Measurements from ENCODE around the gene ADCY7.

Gene ADCY7

DNA sequence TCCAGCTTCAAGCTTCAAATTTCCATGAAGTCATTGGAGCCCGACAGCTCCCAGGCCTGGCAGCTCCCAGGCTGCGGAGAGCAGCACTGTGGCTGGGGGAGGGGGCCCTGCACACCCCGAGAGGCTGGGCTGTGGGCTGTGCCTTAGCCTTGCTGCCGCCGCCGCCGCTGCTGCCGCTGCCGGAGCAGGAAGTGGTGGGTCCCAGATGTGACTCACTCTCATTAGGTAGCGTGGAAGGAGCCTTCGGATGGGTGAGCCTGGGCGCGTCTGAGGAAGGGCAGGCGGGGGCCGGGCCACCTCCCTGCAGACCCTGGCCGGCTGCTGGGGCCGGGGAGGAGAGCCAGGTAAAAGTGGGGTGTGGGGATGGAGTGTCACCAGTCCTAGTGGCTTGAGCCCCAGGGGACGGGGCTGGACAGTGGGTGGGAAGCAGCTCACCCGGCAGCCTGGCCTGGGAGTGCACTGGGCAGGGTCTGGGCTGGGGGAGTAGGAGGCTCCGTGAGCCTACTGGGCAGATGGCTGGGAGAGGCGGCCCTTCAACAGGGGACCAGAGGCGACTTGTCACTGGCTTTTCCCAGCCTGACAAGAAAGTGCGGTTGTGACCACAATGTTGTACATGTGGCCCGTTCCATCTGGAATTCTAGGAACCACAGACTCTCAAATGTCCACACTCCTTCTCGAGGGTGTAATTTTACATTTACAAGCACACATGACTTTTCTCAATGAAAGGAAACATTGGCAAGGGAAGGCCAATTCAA lies at the start of gene ADCY7:
Gene ADCY7, plus strand, starts transcription at position 215 of the 755 bp plus-strand sequence. CDS start 21,629 bp downstream, outside the sequence.
- DNase-seq (ENCODE audit: low spot score), result peak; percentile 94

- DNase-seq (ENCODE audit: low spot score), result no peak
These were observed 46.9 kb upstream of the ADCY7 start for GRCh38 chr16:50219402-50219975.

- DNase-seq (ENCODE audit: low spot score), result no peak
These were observed 42.1 kb upstream of the ADCY7 start for GRCh38 chr16:50224286-50224685.

DNA sequence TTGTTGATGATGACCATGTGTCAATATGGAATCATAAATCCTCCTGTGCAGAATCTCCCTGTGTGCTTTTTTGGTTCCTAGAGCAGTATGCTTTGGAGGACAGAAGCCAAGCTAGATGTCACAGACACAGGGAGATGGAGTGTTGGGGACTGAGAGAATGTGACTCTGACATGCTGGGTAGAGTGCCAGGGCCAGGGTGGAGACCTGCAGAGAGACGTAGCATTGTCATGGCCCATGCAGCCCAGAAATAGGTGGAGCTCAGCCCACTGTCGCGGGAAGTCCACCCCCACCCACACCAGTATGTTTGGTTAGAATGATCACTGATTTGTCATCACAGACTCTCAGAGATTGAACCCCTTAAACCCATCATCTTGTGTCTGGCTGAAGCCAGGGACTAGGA lies 39.2 kb upstream of the ADCY7 start:
- no peak for DNase-seq (ENCODE audit: low spot score)

- DNase-seq (ENCODE audit: low spot score), result no peak
These were observed 38.7 kb upstream of the ADCY7 start for GRCh38 chr16:50227665-50228064.

DNA sequence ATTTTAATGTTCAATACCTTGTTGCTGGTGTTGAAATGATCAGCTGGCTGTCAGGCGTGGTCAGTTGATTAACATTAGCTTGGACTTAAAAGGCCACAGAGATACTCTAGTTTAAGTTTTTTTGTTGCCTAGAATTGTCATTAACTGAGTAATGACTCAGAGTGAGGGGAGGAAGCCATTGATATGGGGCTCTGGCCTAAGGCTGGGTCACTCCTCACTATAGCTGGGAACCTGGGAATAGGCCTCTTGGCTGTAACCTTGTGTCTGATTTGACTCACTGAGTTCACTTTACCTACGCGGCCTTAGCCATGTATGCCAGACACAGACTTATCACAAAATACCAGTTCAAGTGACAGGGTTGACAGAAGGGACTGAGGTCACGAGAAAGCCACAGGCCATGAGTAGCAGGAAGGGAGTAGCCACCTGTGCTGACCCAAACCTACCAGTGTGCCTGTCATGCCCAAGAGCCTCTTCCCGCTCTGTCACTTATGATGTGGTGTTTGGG lies 37.9 kb upstream of the ADCY7 start:
- DNase-seq (ENCODE audit: low spot score), result no peak

DNA sequence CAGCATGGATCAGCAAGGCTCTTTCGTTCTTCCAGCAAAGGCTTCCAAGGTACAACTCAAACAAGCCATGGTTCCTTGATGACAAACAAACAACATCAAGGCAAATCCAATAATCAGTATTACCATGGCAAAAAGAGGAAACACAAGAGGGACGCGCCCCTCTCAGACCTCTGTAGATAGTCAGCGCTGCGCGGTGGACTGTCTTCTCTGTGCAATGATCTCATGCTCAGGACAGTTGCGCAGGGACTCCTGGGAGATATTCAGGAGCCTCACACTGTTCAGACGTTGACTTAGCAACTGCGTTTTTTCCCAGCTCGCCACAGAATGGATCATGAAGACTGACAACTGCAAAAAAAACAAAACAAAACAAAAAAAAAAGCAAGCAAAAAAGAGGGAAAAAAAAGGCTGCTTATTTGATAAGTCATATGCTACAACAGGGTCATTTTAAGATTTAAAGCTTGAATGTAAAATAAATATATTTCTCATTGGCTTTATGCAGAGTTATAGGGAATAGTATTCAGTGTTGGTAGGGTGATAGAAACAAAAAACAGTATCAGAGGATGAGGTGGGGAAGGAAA lies 37.1 kb upstream of the ADCY7 start:
- DNase-seq (ENCODE audit: low spot score), result no peak

DNA sequence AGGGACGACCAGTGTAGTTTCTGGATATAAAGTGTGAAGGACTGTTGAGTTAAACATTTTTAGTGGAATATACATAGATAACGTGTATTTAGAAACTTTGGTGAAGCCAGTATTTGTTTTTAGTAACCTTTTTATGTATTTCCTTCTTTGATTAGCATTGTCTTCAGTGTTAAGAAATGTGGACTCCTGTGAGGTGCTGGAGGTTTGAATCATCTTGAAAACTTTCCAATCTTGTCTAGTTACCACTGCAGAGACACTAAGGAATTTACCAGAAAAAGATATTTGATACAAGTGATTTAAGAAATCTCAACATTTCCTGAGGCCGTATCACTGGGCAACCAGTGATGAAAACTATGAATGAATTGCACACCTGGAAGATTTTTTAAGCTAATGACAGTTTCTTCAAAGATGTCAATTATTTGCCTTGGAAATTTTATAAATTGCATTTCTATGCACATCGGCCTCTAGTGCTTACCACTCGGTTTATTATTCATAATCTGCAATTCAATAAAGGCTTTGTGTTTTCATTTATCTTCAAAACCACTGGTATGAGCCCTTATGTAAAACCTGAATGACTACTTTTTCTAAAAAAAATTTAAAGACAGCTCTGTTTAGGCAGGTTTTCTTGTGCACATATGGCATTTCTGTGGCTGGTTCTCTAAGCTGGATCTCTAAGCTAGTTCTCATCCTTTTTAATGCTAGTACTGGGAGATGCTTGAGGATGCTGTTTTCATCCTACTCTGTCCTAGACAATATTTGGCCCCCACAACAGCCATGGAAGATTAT lies 31.4 kb upstream of the ADCY7 start:
- peak; percentile 38 for DNase-seq (ENCODE audit: low spot score)

- no peak for DNase-seq (ENCODE audit: low spot score)
These were observed 30.8 kb upstream of the ADCY7 start for GRCh38 chr16:50235581-50235980.

DNA sequence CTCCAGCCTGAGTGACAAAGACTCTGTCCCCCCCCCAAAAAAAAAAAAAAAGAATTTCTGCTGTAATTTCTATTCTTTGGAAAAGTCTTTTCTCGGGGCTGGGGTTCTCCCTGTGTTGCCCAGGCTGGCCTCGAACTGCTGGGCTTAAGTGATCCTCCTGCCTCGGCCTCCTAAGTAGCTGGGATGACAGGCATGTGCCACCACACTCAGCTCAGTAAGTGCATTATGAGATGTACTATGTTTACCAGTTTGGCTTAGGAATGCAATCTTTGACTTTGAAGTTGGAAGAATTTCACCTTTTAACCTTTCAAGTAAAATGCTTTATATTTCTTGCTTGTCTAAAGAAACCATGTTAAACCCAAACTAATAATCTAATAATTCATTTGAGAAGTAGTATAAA lies 28.0 kb upstream of the ADCY7 start:
- DNase-seq (ENCODE audit: low spot score), result no peak

GRCh38 chr16:50238868-50239301 lies 27.5 kb upstream of the ADCY7 start:
- DNase-seq (ENCODE audit: low spot score), result no peak

DNA sequence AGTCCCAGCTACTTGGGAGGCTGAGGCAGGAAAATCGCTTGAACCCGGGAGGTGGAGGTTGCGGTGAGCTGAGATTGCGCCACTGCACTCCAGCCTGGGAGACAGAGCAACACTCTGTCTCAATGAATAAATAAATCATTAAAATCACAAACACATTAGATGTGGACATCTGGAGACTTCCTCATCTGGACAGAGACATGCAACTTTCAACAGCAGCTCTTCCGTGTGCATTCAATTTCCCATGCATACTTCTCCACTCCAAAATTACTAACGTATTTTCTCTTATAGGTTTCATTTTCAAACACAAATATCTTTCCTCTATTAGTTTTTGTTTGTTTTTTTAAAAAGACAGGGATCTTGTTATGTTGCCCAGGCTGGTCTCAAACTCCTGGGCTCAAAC lies 23.3 kb upstream of the ADCY7 start:
- peak; percentile 54 for DNase-seq (ENCODE audit: low spot score)

GRCh38 chr16:50244140-50244503 lies 22.2 kb upstream of the ADCY7 start:
- DNase-seq (ENCODE audit: low spot score), result no peak

DNA sequence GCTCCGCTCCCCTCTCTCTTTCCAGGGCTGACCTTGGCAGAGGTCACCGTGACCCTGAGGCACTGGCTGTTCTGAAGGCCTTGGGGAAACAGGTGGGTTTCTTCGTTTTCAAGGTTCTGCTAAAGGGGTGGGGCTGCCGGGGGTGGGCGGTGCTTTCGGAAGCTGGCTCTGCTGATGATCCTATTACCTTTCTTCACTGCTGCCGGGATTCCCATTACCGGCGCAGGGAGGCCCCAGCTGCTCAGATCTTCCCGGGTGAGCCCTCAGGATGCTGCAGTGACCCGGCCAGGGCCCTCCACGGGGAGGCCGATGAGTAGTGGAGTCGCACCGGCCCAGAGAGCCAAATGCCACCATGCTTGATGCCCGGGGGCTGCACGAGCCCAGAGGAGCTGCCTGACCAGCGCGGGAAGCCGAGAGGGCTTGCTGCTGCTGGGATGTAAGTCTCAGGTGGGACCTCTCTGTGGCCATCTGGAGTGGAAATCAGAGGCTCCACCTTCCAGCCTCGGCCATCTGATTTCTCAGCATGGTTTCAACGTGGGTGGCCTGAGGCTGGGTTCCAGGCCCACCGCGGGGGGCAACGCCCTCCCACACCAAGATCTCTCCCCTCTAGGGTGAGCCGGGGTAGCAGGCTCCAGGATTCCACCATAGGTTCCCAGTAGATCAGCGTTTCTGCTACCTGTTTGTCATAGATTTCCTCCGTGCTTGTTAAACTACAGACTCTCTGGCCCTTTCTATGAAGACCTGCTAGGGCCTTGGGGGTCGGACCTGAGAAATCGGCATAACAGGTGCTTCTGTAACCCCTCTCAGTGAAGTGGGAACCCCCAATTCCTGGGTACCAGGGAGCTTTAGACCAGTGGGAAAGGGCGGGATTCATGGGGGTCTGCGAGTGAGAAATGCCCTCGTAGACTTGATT lies 21.6 kb upstream of the ADCY7 start:
- DNase-seq (ENCODE audit: low spot score), result no peak

- peak; percentile 91 for DNase-seq (ENCODE audit: low spot score)
These were observed 20.7 kb upstream of the ADCY7 start for GRCh38 chr16:50245417-50246298.

DNA sequence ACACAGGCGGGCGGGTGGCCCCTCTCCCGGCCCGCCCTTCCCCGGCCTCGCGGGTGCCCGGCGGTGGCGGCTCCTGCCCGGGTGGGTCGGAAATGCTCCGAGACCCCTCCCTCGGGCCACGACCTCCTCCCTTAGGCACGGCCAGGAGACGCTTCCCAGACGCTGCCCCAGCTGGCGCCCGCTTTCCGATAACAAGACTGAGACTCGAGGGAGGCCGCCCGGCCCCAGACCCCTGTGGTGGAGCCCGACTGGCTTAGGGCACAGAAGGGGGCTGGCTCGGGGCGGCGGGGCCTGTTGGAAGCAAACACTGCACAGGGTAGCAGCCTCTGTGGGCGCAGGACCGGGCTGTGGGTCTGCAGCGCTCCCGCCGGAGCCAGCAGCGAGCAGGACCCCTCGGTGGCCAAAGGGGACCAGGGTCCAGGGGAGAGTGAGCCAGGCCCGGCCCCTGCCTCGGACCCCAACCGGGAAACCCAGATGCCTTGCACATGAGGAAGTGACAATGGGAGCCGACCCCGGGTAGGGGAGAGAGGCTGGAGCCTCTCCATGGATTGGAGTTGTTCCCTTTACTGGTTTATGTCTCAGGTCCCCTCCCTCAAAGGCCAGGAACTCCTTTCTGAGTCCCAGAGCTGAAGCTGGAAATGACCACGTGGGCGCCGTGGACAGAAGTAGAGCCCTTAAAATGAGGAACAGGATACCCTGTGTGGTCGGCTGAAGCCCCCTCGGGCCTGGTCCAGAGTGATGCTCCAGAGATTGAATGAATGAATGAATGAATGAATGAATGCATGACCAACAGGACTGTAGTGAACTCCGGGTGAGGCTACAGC lies 19.8 kb upstream of the ADCY7 start:
- peak; percentile 31 for DNase-seq (ENCODE audit: low spot score)

DNA sequence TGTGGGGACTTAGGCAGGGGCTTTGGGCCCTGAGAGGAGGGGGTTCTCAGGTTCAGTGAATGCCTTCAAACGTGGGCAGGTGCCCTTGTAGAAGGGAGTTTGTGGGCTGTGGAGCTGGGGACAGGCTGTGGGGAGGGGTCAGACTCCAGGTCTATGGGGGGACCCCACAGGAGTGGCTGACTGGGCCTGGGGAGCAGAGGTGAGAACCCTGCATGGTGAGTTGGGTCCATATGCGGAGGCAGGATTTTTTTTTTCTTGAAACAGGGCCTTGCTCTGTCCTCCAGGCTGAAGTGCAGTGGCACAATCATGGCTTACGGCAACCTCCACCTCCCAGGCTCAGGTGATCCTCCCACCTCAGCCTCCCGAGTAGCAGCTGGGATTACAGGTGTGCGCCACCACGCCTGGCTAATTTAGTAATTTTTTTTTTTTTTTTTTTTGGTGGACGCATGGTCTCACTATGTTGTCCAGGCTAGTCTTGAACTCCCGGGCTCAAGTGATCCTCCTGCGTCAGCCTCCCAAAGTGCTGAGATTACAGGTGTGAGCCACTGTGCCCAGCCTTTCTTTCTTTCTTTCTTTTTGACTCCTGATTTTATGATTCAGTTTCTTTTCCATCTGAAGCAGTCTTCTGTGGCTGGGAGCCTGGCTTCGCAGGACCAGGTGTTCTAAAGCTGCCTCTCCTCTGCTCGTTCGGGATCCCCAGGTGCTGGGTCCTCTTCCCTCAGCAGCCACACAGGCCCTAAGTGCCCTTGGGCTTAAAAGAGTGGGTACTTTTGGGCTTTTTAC lies 19.0 kb upstream of the ADCY7 start:
- DNase-seq (ENCODE audit: low spot score), result no peak

DNA sequence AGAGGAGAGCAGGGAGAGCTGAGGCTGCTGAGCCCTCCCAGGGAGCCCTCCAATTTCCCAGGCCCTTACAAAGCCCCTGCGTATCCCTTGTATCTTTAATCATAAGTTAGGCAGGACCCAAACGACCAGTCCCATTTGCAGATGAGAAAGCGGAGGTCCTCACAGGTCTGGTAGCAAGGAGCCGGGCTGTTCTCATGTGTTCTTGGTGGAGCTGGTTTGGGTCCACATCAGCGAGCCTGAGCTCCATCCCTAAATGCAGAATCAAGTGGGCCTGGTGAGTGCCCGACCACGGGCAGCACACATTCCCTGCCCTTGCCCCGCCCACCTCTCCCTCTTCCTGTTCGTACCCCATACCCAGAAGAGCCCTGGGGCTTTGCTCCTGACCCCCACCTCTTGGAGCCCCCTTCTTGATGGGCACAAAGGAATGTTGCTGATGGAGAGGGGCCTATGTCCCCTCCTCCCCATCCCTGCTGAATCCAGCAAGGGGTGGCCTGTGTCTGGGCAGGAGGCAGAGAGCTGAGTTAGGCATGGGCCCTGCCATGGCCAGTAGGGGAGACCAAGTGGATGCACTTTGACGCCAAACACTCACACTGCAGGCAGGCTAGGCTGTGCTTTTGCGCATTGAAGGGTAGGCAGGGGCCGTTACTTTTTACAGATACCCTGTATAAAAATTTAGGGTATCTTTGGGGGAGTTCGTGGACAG lies 18.3 kb upstream of the ADCY7 start:
- DNase-seq (ENCODE audit: low spot score), result no peak

Data from GM03348 (cell line).